Activated T-cell treated with anti-CD3 and anti-CD28 coated beads for 48 hours (primary cell): ENCODE measurements around the gene RAB3IP.
"Not testable (repeated sequence)": the region's sequence is repeated elsewhere in the genome, so short reads cannot be mapped to it uniquely, and the experiment has no call there.

Experiments
- DNase-seq: peaks from one replicate; pipeline ENCODE4 v3.0.0-alpha.2; 2020; ENCODE audit warnings: low read depth

The RAB3IP gene

GRCh38 chr12:69756088-69756755 is 17.6 kb downstream of the RAB3IP start:
- no peak for DNase-seq

DNA sequence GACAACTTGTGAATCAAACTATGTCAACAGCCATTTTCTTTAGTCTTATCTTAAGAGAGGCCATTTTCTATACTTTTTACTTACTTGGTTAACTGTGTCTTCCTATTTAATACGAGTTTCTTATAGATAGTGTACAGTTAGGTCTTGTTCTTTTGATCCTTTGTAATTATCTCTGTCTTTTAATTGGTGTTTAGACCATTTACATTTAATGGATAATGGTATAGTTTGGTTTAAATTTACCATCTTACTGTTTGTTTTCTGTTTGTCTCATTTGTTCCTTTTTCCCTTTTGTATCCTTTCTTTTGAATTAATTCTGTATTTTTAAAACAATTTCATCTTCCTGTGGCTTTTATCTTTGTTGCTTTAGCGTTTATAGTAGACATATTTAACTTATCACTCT is 19.4 kb downstream of the RAB3IP start:
- no peak for DNase-seq

DNA sequence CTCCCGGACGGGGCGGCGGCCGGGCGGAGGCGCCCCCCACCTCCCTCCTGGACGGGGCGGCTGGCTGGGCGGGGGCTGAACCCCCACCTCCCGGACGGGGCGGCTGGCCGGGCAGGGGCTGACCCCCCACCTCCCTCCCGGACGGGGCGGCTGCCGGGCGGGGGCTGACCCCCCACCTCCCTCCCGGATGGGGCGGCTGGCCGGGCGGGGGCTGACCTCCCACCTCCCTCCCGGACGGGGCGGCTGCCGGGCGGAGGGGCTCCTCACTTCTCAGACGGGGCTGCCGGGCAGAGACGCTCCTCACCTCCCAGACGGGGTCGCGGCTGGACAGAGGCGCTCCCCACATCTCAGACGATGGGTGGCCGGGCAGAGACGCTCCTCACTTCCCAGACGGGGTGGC is 20.9 kb downstream of the RAB3IP start:
- DNase-seq, result not testable (repeated sequence)

GRCh38 chr12:69765515-69765914 is 26.9 kb downstream of the RAB3IP start:
- DNase-seq, result no peak

GRCh38 chr12:69766260-69766659 is 27.6 kb downstream of the RAB3IP start:
- DNase-seq, result no peak

DNA sequence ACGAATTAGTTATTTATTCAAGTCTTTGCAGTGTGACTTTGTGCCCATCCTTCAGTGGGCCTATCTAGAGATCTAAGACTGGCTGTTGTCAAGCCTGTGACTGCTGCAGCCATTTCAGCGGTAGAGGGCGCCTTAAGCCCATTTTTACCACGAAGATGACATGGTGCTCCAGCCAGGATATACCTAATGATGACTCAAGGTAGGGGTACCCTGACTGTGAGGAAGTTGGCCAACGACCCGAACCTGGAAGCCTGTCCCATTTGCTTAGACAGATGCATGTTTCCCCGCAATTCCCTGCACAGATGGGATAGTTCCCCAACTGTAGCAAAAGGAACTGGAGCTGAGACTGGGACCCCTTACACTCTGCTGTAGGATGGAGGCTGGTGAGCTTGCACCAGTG is 41.3 kb downstream of the RAB3IP start:
- no peak for DNase-seq

DNA sequence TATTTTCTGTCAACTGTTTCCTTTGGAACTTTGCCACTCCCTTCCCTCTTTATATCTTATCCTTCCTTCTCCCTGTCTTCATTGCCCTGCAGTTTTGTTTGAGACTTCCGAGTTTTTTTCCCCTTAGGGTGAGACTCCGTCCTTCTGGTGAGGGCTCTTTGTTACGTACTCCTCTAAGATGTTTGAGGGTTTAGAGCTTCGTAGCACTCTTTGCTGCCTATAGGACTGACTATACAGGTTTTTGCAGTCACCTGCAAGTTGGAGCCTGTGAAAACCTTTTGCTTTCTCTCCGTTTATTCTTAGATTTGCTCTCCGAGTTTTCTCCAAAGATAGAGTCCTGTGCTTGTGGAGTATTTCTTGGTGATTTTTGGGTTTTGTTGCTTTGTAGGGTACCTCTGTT is 44.7 kb downstream of the RAB3IP start:
- DNase-seq, result no peak

GRCh38 chr12:69789351-69789750 is 50.7 kb downstream of the RAB3IP start:
- no peak for DNase-seq

DNA sequence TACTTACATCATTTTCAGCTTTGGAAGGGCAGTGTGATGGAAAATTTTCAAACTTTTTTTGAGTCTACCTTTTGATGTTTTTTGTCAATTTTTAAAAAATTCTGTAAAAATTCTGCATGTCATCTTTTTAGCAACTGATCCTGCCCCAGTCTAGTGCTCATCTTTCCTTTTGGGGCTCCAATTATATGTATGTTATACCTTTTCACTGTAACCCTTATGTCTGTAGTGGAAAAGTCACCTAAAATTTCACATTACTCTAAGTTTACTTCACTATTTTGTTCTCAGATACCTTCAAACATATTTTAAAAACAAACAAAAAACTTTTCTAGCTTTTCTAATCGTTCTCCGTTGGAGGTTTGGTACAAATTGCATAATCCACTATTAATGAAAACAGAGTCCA is 53.9 kb downstream of the RAB3IP start:
- no peak for DNase-seq

GRCh38 chr12:69807101-69807897 is 68.6 kb downstream of the RAB3IP start:
- not testable (repeated sequence) for DNase-seq

- no peak for DNase-seq
Observed at GRCh38 chr12:69810870-69811498, 72.3 kb downstream of the RAB3IP start.

- DNase-seq, result no peak
Observed at GRCh38 chr12:69816082-69816481, 77.4 kb downstream of the RAB3IP start.

- no peak for DNase-seq
Observed at GRCh38 chr12:69821032-69821455, 82.4 kb downstream of the RAB3IP start.

DNA sequence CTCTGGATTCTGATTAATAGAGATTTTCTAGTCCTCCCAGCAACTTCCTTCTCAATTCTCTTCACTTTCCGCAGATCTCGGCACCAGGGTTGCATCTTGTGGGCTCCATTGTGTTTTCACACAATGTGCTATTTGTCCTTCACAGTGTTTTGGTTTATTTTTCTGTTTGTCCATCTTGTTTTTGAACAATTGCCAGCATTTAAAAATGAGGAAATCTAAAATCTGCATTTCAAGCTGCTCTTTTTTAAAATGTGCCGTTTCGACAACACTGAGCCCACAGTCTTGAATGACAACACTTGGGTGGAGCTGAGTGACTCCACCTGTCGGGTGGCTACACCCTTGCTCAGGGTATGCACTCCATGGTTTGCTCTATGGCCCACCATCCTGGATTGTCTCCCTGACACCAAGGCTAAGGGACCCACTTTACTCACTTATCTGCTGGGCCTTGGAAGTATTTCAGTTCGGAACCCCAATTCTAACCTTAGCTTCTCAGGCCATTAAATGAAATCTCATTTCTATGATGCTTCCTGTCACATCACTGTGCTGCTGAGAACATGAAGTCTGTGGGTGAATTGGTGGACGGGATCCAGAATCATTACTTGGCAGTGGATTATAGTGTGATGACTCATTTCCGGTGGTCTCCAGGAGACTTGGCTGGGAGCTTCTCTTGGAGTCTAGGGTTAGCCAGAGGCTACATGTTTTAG is 82.9 kb downstream of the RAB3IP start:
- no peak for DNase-seq

- DNase-seq, result no peak
Observed at GRCh38 chr12:69822201-69822860, 83.7 kb downstream of the RAB3IP start.

- DNase-seq, result no peak
Observed at GRCh38 chr12:69824028-69824427, 85.4 kb downstream of the RAB3IP start.

DNA sequence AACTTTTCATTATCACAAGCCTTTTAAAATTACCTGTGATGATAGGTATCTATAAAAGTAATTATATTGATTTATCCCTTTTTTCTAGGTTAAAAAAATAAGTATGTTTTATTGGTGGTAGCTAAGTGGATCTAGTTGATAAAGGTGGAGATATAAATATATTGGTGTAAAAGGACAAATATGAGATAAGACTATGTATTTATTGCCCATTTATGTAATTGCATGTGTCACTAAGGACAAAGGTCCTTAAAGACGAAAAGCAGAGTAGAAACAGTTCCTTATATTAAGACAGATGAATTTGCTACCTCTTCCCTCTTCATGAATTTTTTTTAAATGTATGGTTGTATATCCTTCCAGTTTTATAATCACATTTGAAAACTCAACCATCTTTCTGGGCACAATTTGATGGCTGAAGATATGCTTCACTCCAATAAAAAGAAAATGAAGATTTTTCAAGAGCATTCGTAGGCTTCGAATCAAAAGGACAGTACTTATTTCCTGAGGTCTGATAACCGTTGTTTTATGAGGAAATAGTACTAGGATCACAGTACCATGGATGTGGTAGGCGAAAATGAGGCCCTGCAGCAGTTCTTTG is 86.4 kb downstream of the RAB3IP start, which contains the start of gene MYRFL:
Gene MYRFL, plus strand, starts transcription at position 262 of the 595 bp plus-strand sequence. Its CDS starts 291 bp downstream, at position 553.
- DNase-seq, result no peak

- DNase-seq, result no peak
Observed at GRCh38 chr12:69828897-69829296, 90.2 kb downstream of the RAB3IP start.

- no peak for DNase-seq
Observed at GRCh38 chr12:69833696-69834095, 95.0 kb downstream of the RAB3IP start.

GRCh38 chr12:69834147-69834546 is 95.5 kb downstream of the RAB3IP start:
- no peak for DNase-seq

DNA sequence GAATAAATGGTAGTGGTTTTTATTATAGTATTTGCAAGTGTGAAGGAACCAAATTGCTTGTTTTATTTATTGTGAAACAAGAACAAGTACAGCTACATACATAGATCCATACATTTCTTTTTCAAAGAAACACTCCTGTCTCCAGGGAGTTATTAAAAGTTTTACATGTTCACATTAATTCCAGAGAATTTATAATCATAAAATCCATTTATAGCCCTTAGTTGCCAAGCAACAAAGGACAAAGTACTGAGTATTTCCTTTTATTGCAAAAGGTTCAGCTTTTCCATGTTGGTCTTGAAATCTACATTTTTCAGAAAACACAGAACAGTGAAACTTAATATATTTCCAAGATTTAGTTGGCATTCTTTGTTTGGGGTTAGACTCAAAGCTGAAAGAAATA is 95.9 kb downstream of the RAB3IP start:
- no peak for DNase-seq
